22Rv1 (cell line): ENCODE measurements around the gene RERE.

Experiments used
- H3K27ac ChIP-seq: fragments of 450-650 bp; 2 replicates; pipeline ENCODE4 v1.5.1; 2017
- CTCF ChIP-seq: fragments of 450-650 bp; IDR thresholded peaks from 2 replicates; pipeline ENCODE4 v1.5.1; 2017; ENCODE audit warnings: mild to moderate bottlenecking
- ZFX ChIP-seq: fragments of 450-650 bp; IDR thresholded peaks from 2 replicates; pipeline ENCODE4 v1.6.1; 2017; ENCODE audit warnings: antibody characterized with exemption, borderline replicate concordance

The RERE gene

GRCh38 chr1:8706291-8706690 lies 111.1 kb downstream of the RERE start:
- H3K27ac ChIP-seq = peak overlapping the region; percentile 50
- no peak for TF ChIP-seq CTCF
- no peak for TF ChIP-seq ZFX

- H3K27ac ChIP-seq = peak overlapping the region; percentile 99
- TF ChIP-seq CTCF = no peak
- TF ChIP-seq ZFX = no peak
These were observed 112.5 kb downstream of the RERE start for GRCh38 chr1:8704866-8705506.

DNA sequence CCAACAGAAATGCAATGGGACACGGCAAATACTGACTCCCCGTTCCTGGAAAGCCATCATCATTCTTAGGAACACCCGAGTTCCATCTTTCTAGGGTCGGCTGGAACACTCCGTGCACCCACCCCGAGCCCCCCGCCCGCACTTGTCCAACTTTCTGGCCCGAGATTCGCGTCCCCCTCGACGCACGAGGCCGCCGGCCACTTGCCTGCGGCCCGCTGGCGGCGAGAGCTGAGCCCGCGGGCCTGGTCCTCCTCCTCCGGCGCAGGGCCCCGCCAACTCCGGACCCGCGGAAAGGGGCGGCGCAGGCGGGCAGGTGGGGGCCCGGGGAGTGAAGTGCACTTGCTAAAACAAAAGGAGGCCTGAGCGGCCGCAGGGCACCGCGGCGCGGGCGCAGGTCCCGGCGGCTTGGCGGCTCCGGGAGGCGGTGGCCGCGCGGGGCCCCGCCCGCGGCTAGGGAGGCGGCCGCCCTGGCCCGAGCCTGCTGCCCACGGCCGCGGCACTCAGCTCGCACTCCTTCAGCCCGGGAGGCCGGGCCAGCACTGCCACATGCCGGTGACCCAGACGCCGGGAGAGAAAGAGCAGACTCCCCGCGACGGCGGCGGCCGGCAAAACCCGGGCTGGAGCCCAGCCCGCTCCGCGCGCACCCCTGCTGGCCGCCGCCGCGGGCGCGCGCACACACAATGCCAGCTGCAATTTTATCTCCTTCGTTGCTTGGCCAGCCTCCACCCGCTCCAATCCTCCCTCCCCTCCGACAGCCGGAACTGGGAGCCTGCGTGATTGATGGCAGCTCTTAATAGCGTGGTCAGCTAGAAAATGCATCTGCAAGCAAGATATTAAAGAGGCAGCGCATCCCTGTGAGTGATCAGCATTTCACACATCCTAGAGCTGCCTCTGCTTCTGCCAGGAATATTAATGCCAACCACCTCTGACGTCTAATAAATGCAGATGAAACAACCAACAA lies 114.3 kb downstream of the RERE start:
- peak overlapping the region; percentile 99 for H3K27ac ChIP-seq
- TF ChIP-seq CTCF (peak; percentile 31), ZFX (no peak)

DNA sequence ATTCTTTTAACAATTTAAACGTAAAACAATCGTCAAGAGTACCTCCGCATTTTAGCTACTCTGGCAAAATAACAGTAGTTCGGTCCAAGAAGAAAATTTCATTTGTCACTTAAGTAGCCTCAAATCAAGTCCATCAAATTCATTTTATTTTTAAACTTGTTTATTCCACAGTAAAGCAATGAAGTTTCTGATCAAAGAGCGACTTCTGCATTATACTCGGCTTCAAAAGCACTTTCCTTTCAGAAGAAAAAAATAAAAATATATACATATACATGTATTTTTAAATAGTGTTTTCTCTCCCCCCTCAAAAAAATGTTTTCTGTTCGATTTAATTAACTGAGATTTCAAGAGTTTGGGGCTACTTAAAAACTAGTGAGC lies 115.0 kb downstream of the RERE start:
- TF ChIP-seq CTCF (no peak), ZFX (no peak)
- H3K27ac ChIP-seq = peak overlapping the region; percentile 99

- peak overlapping the region; percentile 99 for H3K27ac ChIP-seq
- TF ChIP-seq ZFX (no peak), CTCF (no peak)
These were observed 115.5 kb downstream of the RERE start for GRCh38 chr1:8701794-8702471.

- H3K27ac ChIP-seq = no peak overlapping the region
- TF ChIP-seq ZFX = no peak
- no peak for TF ChIP-seq CTCF
These were observed 117.8 kb downstream of the RERE start for GRCh38 chr1:8699679-8700078.
